ENCODE results near the gene GRM2.

GRM2 gene

DNA sequence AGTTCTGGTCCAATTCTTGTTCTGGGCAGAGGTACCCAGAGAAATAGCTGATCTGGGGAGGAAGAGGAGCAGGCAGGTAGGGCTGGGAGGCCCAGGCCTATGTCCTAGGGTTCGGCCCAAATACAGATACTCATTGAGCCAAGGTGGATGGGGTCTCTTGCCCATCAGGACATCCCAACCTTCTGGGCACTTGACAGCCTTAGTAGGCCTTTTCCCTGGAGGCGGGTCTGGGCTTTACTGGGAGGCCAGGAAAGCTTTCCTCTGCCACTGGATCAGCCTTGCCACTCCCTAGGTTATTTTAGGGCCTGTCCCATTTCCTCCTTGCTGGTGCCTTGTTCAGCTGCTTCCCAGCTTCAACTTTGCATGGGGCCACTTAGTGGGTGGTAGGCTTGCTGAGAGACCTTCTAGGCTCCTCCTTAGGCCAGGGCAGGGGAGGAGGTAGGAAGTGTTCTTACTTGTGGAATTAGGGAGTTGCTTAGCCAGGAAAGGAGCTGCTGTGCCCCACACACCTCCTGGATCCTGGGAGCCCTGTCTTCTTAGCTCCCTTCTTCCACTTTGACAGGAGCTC is 26.1 kb upstream of the GRM2 start:
- DNase-seq: no peak

DNA sequence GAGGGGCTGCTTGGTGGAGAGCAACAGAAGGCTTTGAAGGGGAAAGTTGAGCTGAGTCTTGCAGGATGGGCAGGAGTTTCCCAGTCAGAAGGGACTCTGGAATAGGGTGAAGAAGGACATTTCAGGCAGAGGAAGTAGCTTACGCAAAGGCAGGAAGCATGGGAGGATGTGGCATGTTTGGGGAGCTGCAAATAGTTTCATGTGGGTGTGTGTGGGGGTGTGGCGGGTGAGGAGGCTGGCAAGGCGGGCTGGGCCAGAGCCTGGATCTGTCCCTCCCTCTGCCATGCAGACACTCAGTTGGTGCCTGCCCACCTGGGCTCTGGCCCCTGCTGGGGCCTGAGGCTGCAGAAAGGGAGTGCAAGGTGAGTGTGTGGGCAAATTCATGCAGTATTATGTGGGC is 25.4 kb upstream of the GRM2 start:
- peak; percentile 47 for DNase-seq

DNA sequence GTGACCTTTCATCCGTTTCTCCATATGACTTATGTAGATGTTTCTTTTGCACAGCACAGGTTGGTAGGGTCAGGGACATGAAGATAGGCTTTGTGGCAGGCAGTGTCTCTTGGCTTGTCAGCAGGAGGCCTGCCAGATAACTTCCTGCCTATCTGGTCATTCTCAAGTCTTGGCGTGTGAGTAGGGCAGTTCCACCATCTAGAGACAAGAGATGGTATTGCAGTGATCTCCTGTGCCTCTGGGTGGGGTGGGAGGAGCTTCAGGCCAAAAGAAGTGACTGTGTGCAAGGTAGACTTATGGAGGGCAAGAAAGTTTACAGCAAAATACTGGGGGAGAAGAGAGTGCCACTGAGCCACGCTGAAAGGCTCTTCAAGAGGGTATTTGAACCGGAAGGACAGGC is 24.8 kb upstream of the GRM2 start:
- DNase-seq: peak; percentile 69

DNA sequence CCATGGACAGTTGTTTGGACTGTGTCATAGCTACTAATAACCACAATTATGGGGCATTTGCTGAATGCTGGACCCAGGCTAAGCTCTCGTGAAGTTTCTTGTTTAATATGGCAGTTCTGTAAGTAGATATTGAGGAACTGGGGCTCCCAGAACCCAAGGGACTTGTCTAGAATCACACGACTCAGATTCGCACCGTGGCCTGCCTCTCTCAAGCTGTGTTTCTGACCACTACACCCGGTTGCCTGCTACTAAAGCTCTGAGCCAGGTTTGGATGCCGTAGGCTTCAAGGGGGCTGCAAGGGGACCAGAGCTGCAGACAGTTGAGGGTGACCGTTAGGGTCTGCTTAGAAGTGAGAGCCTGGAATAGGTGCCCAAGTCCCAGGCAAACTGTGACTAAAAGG is 24.3 kb upstream of the GRM2 start:
- DNase-seq: no peak

GRCh38 chr3:51683566-51683965 is 23.3 kb upstream of the GRM2 start:
- DNase-seq: no peak

GRCh38 chr3:51684971-51685751 is 21.7 kb upstream of the GRM2 start:
- DNase-seq: no peak

DNA sequence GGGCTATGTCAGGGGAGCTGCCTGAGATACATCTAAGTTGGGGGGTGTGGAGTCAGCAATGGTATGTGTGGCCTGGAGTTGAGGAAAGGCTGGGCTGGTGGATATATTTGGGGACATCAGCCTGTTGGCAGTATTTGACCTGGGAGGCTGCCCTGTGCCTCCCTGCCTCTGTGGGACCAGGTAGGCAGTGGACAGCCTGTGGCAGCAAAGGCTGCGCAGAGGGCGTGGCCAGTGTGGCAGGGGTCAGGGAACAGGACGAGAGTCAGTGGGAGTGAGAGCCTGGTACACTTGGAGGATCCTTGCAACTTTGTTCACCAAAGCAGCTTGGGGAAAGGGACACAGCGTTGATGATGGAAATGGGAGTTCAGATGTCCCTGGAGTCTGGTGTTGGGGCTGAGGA is 20.8 kb upstream of the GRM2 start:
- DNase-seq: no peak

- peak; percentile 71 for DNase-seq
These were observed 20.2 kb upstream of the GRM2 start for GRCh38 chr3:51686512-51687215.

- DNase-seq: no peak
These were observed 19.2 kb upstream of the GRM2 start for GRCh38 chr3:51687431-51688205.

DNA sequence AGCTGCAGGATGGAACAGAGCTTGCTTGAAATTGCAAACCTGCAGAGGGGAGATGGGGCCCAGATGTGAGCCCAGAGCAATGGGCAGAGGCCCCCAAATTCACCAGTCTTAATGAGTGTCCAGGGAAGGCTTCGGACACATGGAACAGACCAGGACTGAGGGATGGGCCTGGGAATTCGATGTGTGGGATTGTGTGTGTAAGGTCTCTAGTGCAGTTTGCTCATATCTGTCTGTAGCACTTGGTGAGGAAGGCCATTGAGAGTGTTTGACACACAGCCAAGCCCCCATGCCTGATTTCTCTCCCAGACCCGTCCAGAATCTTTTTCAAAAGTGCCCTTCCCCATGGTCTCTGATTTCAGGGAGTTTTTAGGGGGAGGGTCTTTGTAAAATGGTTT is 18.7 kb upstream of the GRM2 start:
- no peak for DNase-seq

- DNase-seq: no peak
These were observed 15.8 kb upstream of the GRM2 start for GRCh38 chr3:51691021-51691420.

GRCh38 chr3:51691949-51692348 is 14.9 kb upstream of the GRM2 start:
- DNase-seq: no peak

- no peak for DNase-seq
These were observed 13.9 kb upstream of the GRM2 start for GRCh38 chr3:51692980-51693395.

DNA sequence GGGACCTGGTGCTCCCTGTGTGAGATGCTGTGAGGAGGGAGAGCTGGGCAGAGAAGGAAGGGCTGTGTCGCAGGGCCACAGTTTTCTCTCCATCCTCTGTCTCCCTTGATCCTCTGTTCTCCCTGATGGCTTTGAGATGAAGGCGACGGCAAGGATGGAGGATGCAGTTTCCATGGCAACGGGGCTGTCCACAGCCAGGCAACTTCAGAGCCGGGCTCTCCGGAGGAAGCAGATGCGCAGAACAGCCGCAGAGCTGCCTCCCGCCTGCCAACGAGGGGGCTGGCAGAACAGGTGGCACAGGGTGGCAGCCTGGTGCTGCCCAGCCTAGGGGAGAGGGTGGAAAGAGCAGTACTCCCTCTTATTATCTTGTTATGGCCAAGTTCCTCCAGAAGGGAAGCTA is 9.9 kb upstream of the GRM2 start:
- DNase-seq: no peak

GRCh38 chr3:51698209-51698608 is 8.7 kb upstream of the GRM2 start:
- no peak for DNase-seq

DNA sequence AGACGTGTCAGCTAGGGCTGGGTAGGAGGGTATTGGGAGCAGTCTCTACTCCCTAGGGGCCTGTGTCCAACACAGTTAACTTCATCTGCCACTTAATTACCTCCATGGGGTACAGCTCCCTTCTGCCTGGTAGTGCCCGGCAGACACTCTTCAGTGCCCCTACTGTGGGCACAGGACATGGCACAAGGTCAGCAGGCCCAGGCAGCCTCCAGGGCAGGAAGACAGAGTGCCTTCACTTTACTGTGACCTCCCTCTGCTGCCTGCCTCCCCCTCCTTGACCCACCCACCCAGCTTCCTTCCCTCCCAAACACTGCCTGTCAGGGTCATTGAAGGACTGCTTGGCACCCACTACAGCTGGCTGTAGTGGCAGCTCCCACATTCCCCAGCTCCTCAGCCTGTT is 6.5 kb upstream of the GRM2 start:
- DNase-seq: no peak

- DNase-seq: no peak
These were observed 4.7 kb upstream of the GRM2 start for GRCh38 chr3:51702156-51702555.

GRCh38 chr3:51703068-51703760 is 3.7 kb upstream of the GRM2 start:
- DNase-seq: no peak

- DNase-seq: no peak
These were observed 2.9 kb upstream of the GRM2 start for GRCh38 chr3:51703761-51704510.

- no peak for DNase-seq
These were observed 2.3 kb upstream of the GRM2 start for GRCh38 chr3:51704511-51704950.

DNA sequence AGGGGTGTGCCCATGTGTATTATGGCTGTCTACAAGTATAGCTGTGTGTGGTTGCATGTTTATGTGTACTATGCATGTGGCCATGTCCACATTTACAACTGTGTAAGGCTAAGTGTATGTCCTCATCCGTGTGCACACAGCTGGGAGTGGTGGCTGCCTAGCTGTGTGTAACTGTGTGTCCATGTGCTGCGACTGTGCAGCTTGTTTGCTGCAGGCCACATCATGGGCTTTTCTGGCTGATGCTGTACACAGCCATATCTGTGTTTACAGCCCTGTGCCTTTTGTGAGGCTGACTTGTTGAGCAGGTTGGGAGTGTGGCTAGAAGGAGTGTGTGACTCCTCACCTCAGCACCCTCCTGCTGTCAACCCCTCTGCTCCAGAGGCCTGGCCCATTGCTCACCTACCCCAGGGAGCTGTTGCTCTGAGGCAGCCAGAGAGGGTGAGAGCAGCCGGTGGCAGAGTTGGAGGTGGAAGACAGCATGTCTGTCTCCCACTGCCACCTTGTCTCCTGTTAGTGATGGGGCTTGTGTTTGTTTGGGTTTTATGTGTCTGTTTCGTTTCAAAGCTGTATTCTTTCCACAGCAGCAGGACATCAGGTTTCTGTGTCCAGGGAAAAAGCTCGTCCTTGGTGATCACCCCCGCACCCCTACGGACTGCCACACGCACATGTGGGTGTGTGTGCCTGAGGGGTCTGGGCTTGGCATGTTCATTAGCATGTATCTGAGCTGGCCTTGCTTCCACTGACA is 1.4 kb upstream of the GRM2 start:
- no peak for DNase-seq

Measured in activated CD8-positive, alpha-beta memory T cell treated with anti-CD3 and anti-CD28 coated beads, Interleukin-2, amount 50 U/mL, for 4 hours (primary cell).